GM10847 (cell line): ENCODE results near the gene DEF6.

Experiments
- POLR2A ChIP-seq: IDR thresholded peaks from 2 replicates; pipeline ENCODE4 v1.6.1; 2011; ENCODE audit not compliant: insufficient read length; ENCODE audit errors: extremely low read depth

Gene DEF6, protein sequence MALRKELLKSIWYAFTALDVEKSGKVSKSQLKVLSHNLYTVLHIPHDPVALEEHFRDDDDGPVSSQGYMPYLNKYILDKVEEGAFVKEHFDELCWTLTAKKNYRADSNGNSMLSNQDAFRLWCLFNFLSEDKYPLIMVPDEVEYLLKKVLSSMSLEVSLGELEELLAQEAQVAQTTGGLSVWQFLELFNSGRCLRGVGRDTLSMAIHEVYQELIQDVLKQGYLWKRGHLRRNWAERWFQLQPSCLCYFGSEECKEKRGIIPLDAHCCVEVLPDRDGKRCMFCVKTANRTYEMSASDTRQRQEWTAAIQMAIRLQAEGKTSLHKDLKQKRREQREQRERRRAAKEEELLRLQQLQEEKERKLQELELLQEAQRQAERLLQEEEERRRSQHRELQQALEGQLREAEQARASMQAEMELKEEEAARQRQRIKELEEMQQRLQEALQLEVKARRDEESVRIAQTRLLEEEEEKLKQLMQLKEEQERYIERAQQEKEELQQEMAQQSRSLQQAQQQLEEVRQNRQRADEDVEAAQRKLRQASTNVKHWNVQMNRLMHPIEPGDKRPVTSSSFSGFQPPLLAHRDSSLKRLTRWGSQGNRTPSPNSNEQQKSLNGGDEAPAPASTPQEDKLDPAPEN

DNA sequence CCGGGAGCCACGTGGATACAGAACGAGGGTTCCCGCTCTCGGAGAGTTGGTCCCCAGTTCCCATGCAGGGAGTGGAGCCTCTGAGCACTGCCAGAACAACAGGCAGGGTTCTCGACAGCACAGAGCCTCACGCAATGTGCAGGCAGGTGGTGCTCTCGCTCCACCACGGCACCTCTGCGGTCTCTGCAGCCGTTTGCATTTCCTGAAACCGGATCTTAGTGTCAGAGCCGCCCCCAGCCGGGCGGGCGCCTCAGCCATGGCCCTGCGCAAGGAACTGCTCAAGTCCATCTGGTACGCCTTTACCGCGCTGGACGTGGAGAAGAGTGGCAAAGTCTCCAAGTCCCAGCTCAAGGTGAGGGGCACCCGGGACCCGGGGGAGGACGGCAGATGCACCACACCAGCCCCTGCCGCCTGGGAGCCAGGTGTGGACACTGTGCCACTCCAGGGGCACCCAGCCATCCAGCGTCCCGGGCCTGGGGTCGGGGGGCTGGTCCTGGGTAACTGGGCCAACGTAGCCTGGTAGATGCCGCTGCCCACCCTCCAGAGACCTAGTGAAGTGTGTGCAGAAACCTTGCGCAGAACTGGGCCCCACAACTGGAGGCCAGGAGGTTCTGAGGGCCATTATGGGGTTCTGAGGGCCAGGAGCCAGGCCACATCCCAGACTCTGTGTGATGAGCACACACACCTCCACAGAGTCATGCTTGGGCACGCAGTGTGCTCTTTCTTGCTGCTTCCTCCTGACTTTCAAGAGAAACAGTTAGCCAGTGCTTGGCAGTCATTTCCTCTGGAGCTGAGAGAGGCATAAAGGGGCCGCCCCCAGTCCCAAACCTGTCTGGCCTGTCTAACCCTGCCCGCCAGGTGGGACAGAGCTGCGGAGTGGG lies at the start of gene DEF6:
DEF6 (plus strand) TSS at position 218 of the 881 bp plus-strand sequence; CDS start at position 257, 39 bp downstream.
- TF ChIP-seq POLR2A: peak; percentile 60

DNA sequence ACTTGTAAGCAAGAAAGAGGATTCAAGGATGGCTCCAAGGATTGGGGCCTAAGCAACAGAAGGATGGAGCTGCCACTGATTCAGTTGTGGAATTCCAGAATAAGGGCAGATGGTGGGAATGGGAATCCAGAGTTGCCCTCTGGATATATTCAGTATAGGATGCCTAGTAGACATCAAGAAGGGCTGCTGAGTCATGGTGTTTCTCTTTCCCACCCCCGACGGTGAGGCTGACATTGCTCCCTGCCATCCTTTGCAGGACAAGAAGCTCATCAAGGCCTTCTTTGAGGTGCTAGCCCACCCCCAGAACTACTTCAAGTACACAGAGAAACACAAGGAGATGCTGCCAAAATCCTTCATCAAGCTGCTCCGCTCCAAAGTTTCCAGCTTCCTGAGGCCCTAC lies 49.3 kb upstream of the DEF6 start:
- no peak for TF ChIP-seq POLR2A

DNA sequence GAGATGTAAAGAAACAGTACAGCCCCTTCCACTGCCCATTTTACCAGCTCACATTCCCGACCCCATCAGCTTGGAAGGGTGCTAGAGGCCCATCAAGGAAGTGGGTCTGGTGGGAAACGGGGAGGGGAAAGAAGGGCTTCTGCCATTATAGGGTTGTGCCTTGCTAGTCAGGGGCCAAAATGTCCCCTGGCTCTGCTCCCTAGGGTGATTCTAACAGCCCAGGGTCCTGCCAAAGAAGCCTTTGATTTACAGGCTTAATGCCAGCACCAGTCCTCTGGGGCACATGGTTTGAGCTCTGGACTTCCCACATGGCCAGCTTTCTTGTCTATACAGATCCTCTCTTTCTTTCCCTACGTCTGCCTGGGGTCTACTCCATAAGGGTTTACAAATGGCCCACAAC lies 48.7 kb upstream of the DEF6 start:
- TF ChIP-seq POLR2A: no peak

DNA sequence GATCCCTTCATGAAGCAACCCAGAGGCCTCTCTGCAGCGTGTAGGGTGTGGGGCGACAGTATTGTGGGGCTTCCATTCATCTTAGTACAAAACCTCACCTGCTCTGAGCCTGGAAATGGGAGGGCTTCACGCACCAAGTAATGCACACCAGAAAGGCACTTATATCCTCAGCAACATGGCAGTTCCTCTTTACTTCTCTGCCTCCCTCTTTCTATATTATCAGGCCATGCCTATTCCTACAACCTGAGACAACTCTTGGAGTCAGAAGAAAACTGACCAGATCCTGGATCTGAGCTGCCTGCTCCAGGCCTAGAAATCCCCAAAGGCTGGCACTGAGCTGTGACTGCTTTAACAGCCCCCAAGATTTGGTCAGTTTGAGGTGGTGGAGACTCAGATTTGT lies 45.7 kb upstream of the DEF6 start:
- TF ChIP-seq POLR2A: no peak

- TF ChIP-seq POLR2A: no peak
These were observed 44.4 kb upstream of the DEF6 start for GRCh38 chr6:35253249-35253648.

DNA sequence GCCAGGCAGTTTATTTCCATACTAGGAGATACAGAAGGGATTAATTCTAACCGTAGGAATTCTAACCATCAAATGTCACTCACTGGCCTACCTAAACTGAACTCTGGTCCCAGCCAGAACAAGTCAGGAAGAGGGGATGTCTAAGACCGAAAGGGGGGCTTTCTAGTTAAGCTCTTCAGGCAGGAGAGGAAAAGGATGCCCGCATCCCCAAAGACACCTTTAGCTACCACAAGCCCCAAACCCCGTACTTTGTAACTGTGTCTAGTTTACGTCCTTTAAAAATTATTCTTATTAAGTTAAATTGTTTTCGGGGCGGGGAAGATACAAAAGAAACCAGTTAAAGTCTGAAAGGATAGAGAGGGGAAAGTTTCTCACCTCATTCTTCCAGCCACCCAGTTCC lies 39.3 kb upstream of the DEF6 start:
- no peak for TF ChIP-seq POLR2A

- TF ChIP-seq POLR2A: no peak
These were observed 38.8 kb upstream of the DEF6 start for GRCh38 chr6:35258858-35259193.

- peak; percentile 47 for TF ChIP-seq POLR2A
These were observed 38.2 kb upstream of the DEF6 start, which contains the start of gene ZNF76 for GRCh38 chr6:35259194-35259947. Gene ZNF76, plus strand, starts transcription at chr6:35259735. Its CDS starts 21,417 bp downstream, at chr6:35281152.

DNA sequence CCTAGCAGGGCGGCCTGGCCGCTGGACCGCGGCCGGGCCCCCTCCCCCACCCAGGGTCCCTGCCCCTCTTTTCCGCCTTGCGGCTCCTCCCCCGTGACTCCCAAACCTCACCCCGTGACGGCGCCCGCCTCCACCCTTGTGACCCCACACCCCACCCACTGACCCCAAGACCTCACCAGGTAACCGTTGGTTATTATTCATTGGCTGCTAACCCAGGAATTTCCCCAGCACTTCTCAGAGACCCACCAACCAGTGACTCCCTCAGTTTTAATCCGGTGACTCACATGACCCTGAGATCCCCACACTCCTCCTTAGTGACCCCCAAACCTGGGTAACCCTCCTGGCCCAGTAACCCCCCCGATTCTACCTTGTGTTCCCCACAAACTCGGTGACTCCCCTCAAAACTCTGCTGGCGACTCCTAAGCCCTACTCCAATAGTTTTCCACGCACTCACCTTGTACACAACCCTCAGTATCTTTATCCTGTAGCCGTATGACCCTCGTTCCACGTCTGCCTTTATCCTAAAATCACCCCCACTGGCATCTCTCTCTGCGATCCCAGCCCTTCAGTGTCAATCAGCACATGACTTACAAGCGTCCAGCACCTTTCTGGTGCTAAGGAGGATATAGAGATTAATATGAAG lies 37.5 kb upstream of the DEF6 start:
- no peak for TF ChIP-seq POLR2A

GRCh38 chr6:35260591-35261570 lies 36.7 kb upstream of the DEF6 start:
- TF ChIP-seq POLR2A: no peak

DNA sequence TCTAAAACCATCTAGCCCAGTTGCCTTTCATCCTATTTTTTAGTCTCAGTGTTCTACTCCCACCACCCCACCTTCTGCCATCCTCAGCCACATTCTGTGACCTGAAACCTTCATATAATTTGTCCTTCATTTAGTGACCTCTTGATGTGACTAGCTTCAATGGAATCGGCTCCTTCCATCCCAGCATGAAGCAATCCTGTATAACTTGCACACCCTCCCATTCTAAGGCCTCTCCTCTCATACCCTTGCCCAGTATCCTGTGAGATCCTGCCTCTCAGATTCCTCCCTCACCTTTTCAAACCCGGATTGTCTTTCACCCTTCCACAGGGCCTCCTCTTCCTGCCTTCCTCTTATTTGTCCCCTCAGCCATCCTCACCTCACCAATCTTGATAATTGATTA lies 35.0 kb upstream of the DEF6 start:
- no peak for TF ChIP-seq POLR2A

DNA sequence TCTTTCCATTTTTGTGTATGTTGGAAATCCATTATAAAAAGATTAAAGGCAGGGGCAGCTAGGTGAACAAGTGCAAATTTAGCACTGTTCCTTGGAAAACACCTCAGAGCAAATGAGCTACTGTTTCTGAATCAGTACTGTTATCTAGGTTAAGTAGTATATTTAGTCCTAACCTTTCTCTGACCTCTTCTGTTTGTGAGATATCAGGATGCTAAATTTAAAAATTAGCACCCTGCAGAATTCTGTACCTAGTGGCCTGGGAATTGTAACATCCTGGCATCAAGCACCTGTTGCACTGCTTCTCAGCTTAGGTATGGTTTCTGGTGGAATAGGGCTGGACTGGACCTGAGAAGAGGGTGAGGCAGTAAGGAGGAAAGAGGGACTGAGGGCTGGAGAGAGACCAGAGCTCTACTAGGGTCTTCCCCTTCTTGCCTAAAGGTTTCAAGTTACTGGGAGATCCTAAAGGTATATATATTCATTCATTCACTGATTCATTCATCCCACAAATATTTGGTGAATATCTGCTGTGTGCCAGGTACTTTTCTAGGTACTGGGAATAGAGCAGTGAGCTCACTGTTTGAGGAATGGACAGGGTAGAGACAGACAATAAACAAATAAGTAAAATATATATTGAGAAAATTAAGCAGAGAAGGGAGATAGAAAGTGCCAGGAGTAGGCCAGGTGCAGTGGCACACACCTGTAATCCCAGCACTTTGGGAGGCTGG lies 32.9 kb upstream of the DEF6 start:
- no peak for TF ChIP-seq POLR2A

- TF ChIP-seq POLR2A: no peak
These were observed 32.1 kb upstream of the DEF6 start for GRCh38 chr6:35265523-35265922.

DNA sequence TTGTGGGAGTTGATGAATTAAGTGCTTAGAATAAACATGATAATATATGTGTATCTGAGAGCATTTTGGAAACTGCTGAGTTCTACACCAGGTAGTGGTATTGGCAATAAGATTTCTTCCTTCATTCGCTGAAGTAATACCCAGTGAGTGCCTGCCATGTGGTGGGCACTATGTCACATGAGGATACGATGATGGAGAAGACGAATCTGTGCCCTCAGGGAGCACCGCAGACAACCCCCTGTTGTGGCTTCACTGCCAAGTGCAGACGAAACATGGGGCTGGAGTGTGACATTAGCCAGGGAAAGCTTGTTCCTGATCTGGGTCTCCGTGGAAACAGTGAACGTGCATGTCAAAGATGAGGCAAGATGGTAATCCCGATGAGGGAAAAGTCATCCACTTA lies 30.2 kb upstream of the DEF6 start:
- TF ChIP-seq POLR2A: no peak
